ENCODE results near the gene GPR108. TPM values are rescaled to one million over a fixed set of nuclear protein-coding genes. Genes with fewer than 3 reads are reported as not detected.
A peak's percentile ranks its signal among the peaks of the same experiment; 100 is the strongest.

Gene GPR108
- polyA plus RNA-seq, 1 of the 3 experiments (the other 2 are of a cell fraction) = 54.2 TPM

DNA sequence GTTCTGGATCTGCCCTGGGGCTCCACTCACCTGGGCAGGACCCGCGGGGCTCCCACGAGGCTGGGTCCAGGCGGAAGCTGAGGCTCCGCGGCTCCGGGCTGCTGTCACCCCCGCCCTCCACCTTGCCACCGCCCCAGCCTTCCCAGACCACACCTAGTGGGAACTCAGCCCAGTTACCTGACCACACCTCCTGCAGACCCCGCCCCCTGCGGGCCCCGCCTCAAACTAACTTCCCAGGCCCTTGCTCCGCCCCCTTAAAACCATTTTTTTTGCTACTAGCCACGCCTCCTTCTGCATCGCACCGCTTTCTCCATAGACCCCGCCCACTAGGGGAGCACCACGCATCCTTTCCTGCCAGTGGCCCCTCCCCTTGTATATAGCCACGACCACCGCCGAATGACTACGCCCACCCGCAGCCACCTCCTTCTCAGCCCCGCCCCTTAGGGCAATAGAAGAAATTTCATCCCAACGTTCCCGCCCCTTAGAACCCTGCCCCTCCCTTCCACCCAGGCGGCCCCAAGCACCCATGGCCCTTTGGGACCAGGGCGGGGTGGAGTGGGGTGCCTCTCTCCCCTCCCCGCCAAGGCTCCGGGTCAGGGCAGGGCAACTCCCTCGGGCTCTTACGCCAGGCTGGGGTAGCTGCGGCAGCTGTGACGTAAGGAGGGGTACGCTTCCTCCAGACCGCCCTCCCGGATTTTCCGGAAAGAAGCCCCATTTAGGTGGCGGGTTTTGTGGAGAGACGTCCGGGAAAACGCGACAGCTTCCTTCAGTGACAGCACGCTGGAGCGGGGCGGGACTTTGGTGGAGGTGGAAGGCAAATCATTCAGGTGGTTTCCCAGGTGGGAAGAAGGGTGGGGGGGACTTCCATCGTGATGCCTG is 30.2 kb upstream of the GPR108 start, which contains the start of gene SH2D3A:
SH2D3A (minus strand) TSS at position 79 of the 879 bp plus-strand sequence. CDS start 3,687 bp downstream, outside the sequence.
- Histone ChIP-seq H3K27ac (ENCODE audit: low read depth in 2 of 2, low read length in 1 of 2) (no peak within 1 kb of the TSS), H3F3A (replicated peaks; ENCODE audit: insufficient read depth) (peaks cover 14% of the 10 kb centered on the region), H3K9ac (no peak within 1 kb of the TSS), H3K9me3 (no peaks in the 10 kb centered on the region), H3K9me2 (no peaks in the 10 kb centered on the region), H3K4me3 (ENCODE audit: low read depth in 2 of 2, low read length in 1 of 2) (peak within 1 kb of the TSS; percentile 38; a peak in 2 of 4 replicates), H4K20me1 (ENCODE audit: insufficient read depth) (no peaks in the 10 kb centered on the region), H3K27me3 (ENCODE audit: insufficient read depth) (peaks cover 11% of the 10 kb centered on the region; the same call in 1 of the 2 replicates), H3K36me3 (replicated peaks in 1 of 2; ENCODE audit: control insufficient read depth in 1 of 2, insufficient read depth in 2 of 2, low read length in 1 of 2) (no peaks in the 10 kb centered on the region), H3K4me2 (peak within 1 kb of the TSS; percentile 83), H2AFZ (ENCODE audit: low read depth) (peak within 1 kb of the TSS; percentile 78; the same call in 1 of the 2 replicates), H3K4me1 (ENCODE audit: control insufficient read depth in 1 of 2, insufficient read depth in 2 of 2, low read depth in 1 of 2, low read length in 1 of 2) (no peaks in the 10 kb centered on the region; a peak in 2 of 4 replicates), H3K79me2 (ENCODE audit: insufficient read depth) (no peaks in the 10 kb centered on the region)
- 6% methylated on average over 34 of the region's 47 CpGs for WGBS (ENCODE audit: low lambda C conversion rate)
- TF ChIP-seq SMC3 (IDR thresholded peaks at IDR 0.05; ENCODE audit: low read depth, low read length) (no peak), RXRA (IDR thresholded peaks at IDR 0.05; ENCODE audit: borderline replicate concordance, low read depth) (no peak), YY1 (IDR thresholded peaks at IDR 0.05; ENCODE audit: low read depth) (no peak), MEF2A (IDR thresholded peaks at IDR 0.05; ENCODE audit: borderline replicate concordance, low read depth) (no peak), RFX5 (IDR thresholded peaks at IDR 0.05; ENCODE audit: low read length) (no peak), TAF1 (IDR thresholded peaks at IDR 0.05; ENCODE audit: borderline replicate concordance, low read depth, low read length) (no peak), NRF1 (IDR thresholded peaks at IDR 0.05; ENCODE audit: low read depth, low read length) (no peak), CHD2 (IDR thresholded peaks at IDR 0.05; ENCODE audit: low read length, partially characterized antibody) (no peak), EP300 (IDR thresholded peaks at IDR 0.05; ENCODE audit: borderline replicate concordance in 1 of 2, low read depth in 1 of 2, low read length in 1 of 2) (no peak), NFIC (IDR thresholded peaks at IDR 0.05; ENCODE audit: borderline replicate concordance) (no peak), TEAD4 (IDR thresholded peaks at IDR 0.05; ENCODE audit: borderline replicate concordance, insufficient read depth) (no peak)
- TF ChIP-seq, protein P1, sequence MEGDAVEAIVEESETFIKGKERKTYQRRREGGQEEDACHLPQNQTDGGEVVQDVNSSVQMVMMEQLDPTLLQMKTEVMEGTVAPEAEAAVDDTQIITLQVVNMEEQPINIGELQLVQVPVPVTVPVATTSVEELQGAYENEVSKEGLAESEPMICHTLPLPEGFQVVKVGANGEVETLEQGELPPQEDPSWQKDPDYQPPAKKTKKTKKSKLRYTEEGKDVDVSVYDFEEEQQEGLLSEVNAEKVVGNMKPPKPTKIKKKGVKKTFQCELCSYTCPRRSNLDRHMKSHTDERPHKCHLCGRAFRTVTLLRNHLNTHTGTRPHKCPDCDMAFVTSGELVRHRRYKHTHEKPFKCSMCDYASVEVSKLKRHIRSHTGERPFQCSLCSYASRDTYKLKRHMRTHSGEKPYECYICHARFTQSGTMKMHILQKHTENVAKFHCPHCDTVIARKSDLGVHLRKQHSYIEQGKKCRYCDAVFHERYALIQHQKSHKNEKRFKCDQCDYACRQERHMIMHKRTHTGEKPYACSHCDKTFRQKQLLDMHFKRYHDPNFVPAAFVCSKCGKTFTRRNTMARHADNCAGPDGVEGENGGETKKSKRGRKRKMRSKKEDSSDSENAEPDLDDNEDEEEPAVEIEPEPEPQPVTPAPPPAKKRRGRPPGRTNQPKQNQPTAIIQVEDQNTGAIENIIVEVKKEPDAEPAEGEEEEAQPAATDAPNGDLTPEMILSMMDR (IDR thresholded peaks at IDR 0.05) = no peak
- TF ChIP-seq, protein P2, sequence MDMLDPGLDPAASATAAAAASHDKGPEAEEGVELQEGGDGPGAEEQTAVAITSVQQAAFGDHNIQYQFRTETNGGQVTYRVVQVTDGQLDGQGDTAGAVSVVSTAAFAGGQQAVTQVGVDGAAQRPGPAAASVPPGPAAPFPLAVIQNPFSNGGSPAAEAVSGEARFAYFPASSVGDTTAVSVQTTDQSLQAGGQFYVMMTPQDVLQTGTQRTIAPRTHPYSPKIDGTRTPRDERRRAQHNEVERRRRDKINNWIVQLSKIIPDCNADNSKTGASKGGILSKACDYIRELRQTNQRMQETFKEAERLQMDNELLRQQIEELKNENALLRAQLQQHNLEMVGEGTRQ (IDR thresholded peaks at IDR 0.05; ENCODE audit: borderline replicate concordance, low read depth, low read length) = no peak
- TF ChIP-seq, protein P3, sequence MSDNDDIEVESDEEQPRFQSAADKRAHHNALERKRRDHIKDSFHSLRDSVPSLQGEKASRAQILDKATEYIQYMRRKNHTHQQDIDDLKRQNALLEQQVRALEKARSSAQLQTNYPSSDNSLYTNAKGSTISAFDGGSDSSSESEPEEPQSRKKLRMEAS (IDR thresholded peaks at IDR 0.05; ENCODE audit: low read depth) = no peak
- TF ChIP-seq, protein P4, sequence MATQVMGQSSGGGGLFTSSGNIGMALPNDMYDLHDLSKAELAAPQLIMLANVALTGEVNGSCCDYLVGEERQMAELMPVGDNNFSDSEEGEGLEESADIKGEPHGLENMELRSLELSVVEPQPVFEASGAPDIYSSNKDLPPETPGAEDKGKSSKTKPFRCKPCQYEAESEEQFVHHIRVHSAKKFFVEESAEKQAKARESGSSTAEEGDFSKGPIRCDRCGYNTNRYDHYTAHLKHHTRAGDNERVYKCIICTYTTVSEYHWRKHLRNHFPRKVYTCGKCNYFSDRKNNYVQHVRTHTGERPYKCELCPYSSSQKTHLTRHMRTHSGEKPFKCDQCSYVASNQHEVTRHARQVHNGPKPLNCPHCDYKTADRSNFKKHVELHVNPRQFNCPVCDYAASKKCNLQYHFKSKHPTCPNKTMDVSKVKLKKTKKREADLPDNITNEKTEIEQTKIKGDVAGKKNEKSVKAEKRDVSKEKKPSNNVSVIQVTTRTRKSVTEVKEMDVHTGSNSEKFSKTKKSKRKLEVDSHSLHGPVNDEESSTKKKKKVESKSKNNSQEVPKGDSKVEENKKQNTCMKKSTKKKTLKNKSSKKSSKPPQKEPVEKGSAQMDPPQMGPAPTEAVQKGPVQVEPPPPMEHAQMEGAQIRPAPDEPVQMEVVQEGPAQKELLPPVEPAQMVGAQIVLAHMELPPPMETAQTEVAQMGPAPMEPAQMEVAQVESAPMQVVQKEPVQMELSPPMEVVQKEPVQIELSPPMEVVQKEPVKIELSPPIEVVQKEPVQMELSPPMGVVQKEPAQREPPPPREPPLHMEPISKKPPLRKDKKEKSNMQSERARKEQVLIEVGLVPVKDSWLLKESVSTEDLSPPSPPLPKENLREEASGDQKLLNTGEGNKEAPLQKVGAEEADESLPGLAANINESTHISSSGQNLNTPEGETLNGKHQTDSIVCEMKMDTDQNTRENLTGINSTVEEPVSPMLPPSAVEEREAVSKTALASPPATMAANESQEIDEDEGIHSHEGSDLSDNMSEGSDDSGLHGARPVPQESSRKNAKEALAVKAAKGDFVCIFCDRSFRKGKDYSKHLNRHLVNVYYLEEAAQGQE (IDR thresholded peaks at IDR 0.05; ENCODE audit: low read depth, low read length) = no peak
- TF ChIP-seq, protein P5, sequence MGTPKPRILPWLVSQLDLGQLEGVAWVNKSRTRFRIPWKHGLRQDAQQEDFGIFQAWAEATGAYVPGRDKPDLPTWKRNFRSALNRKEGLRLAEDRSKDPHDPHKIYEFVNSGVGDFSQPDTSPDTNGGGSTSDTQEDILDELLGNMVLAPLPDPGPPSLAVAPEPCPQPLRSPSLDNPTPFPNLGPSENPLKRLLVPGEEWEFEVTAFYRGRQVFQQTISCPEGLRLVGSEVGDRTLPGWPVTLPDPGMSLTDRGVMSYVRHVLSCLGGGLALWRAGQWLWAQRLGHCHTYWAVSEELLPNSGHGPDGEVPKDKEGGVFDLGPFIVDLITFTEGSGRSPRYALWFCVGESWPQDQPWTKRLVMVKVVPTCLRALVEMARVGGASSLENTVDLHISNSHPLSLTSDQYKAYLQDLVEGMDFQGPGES (IDR thresholded peaks at IDR 0.05; ENCODE audit: low read depth, low read length) = no peak
- ChIA-PET POLR2A (no interaction called here), CTCF (no interaction called here)
- peak; percentile 60 for DNase-seq

Data from SK-N-SH (cell line).